B cell (primary cell): ENCODE results near the gene GABRR2.

Experiments used
- EZH2 ChIP-seq: IDR thresholded peaks from 2 replicates; pipeline ENCODE4 v1.6.1; 2012; ENCODE audit warnings: borderline replicate concordance, low read depth, mild to moderate bottlenecking, moderate library complexity, low read length; ENCODE audit not compliant: insufficient read depth, poor library complexity, severe bottlenecking
- TF ChIP-seq, protein P1 (sequence below): fragments of 200-600 bp; IDR thresholded peaks from one replicate; pipeline ENCODE4 v1.8.0; 2022; ENCODE audit warnings: antibody characterized with exemption, mild to moderate bottlenecking

DNA sequence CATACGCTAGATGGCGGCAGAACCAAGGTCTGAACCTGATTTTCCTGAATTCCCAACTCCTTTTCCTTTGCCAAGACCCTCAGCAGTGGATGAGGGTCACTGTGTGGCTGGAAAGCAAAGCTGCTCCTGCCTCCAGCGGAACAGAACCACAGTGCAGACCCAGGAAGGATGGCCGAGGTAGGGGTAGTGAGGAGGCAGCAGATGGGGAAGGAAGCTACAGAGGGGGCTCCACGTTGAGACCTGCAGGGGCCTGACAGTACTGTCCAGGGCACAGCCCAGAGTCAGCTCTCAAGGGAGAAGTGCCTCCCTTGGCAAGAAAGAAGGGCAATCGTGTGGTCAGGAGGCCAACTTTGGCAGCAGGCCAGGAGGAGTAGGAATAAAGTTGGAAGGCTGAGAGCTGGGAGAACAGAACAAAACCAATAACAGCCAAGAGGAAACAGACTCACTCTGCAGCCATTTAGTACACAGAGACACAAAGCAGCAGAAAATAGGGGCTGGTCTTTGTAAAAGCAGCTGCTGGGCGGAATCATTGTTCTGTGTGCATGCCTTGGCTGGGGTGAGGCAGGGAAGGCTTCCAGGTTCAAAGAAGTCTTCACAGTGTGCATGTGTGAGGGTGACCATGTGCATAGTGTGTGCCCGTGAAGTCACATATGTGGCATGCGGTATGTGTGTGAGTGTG lies 3.1 kb downstream of the GABRR2 start:
- TF ChIP-seq, protein P1, sequence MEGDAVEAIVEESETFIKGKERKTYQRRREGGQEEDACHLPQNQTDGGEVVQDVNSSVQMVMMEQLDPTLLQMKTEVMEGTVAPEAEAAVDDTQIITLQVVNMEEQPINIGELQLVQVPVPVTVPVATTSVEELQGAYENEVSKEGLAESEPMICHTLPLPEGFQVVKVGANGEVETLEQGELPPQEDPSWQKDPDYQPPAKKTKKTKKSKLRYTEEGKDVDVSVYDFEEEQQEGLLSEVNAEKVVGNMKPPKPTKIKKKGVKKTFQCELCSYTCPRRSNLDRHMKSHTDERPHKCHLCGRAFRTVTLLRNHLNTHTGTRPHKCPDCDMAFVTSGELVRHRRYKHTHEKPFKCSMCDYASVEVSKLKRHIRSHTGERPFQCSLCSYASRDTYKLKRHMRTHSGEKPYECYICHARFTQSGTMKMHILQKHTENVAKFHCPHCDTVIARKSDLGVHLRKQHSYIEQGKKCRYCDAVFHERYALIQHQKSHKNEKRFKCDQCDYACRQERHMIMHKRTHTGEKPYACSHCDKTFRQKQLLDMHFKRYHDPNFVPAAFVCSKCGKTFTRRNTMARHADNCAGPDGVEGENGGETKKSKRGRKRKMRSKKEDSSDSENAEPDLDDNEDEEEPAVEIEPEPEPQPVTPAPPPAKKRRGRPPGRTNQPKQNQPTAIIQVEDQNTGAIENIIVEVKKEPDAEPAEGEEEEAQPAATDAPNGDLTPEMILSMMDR = no peak
- TF ChIP-seq EZH2 = no peak
